Measurements from ENCODE around the gene FDPS.
A peak's percentile ranks its signal among the peaks of the same experiment; 100 is the strongest.
"Not testable (repeated sequence)": the region's sequence is repeated elsewhere in the genome, so short reads cannot be mapped to it uniquely, and the experiment has no call there.

Gene FDPS

DNA sequence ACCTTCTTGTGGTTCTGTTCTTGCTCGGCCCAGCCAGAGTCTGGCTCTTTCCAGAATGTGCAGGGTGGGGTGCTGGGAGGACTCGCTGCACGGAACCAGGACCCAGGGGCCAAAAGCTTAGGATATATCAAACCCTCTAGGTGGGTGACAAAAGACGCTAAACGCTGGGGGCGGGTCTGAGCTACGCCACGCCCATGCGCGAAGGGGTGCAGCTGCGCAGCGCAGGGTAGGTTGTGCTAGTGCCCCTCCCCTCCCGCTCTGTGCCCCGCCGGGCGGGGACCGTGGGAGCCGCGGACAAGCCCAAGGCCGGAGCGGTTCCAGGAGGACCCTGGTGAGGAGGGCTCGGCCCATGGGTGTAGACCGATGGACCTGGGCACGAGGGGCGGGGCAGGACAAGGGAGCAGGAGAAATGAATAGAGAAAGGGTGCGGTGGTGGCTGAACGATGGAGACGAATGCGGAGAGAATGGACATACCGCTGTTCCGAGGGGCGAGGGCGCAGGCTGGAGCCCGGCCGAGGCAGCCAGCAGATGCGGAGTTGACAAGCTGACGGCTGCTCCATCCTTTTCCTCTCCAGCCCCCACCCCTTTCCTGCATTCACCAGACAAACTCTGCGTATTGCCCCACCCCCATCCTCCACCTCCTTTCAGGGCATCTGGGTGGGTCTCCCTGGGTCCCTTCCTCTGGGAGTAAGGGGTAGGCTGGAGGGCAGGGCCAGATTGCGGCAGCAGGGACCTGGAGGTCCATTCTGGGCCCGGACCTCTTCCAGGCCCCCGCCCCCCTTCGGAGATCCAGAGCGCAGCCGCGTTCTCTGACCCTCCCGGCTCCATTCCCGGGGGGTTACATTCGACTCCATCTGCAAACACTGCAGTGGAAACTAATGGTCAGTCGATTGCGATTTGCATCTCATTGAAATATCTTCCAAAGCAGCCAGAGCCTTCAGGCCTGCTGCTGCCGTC, 12.3 kb downstream of the FDPS start, which contains the start of gene RUSC1:
Gene RUSC1, plus strand, starts transcription at position 234 of the 957 bp plus-strand sequence. CDS start 880 bp downstream, outside the sequence.
- no peak for DNase-seq

DNA sequence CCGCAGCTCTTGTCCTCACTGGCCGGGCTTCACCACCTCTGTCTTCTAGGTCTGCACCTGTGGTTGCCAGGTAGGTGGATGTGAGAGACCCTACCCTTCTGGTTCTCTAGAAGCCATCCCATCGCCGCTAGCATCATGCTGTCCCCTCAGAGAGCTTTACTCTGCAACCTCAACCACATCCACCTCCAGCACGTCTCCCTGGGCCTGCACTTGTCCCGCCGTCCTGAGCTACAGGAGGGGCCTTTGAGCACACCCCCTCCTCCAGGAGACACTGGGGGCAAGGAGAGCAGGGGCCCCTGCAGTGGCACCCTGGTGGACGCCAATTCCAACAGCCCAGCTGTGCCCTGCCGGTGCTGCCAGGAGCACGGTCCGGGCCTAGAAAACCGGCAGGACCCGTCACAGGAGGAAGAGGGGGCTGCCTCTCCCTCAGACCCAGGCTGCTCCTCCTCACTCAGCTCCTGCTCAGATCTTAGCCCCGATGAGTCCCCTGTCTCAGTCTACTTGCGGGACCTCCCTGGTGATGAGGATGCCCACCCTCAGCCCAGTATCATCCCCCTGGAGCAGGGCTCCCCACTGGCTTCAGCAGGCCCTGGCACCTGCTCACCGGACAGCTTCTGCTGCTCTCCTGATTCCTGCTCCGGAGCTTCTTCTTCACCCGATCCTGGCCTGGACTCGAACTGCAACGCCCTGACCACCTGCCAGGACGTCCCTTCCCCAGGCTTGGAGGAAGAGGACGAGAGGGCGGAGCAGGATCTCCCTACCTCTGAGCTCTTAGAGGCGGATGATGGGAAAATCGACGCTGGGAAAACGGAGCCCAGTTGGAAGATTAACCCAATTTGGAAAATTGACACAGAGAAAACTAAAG, 13.2 kb downstream of the FDPS start:
- no peak for DNase-seq

DNA sequence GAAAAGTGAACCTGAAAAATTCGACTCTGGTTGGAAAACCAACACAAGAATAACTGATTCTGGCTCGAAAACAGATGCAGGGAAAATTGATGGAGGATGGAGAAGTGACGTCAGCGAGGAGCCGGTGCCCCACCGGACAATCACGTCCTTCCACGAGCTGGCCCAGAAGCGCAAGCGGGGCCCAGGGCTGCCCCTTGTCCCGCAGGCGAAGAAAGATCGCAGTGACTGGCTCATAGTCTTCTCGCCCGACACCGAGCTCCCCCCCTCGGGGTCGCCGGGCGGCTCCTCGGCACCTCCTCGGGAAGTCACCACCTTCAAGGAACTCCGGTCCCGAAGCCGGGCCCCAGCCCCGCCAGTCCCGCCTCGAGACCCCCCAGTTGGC, 13.9 kb downstream of the FDPS start:
- DNase-seq = no peak

DNA sequence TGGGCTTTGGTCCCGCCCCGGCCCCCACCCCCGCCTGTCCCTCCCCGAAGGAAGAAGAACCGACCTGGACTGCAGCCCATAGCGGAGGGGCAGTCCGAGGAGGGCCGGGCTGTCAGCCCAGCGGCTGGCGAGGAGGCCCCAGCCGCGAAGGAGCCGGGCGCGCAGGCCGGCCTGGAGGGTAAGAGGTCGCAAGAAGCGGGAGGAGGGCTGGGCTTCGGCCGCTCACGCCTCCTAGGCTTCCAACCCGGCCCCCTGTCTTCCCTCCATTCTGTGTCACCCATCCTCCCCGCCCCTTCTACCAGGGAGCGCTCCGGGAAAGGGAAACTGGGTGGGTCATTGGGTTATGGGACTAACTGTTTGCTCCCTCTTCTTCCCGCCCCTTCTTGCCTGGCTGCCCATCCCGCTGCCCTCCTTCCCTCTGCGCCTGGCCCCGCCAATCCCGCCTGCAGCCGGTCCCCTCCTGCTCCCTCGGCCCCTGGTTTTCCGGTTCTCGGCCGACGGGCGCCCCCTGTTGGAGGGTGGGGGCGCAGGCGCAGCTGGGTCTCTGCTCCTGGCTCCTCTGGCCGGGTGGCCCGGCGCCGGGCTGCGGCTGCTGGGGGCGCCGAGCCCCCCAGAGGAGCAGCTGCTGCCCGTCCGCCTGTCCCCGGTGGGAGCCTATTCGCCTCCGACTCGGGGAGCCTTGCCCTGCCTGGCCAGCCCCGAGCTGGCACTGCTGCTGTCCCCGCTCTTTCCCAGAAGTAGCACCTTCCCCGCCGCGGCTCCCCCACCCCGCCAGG, 14.5 kb downstream of the FDPS start:
- DNase-seq = peak; percentile 53 to 80

DNA sequence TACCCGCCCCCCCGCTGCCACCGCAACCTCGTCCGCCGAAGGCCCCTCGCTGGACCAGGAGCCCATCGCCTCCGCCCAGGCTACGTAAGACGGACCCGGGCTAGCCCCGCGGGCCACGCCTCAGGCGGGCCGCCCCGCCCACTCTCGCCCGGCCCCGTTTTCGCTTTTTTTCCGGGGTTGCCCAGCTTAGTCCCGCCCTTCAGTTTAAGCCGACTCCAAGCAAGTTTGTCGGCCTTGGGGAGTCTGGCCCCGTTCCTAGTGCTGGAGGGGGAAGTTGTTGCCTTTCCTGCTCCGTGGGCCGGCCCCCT, 15.0 kb downstream of the FDPS start:
- DNase-seq = peak; percentile 62 to 72

DNA sequence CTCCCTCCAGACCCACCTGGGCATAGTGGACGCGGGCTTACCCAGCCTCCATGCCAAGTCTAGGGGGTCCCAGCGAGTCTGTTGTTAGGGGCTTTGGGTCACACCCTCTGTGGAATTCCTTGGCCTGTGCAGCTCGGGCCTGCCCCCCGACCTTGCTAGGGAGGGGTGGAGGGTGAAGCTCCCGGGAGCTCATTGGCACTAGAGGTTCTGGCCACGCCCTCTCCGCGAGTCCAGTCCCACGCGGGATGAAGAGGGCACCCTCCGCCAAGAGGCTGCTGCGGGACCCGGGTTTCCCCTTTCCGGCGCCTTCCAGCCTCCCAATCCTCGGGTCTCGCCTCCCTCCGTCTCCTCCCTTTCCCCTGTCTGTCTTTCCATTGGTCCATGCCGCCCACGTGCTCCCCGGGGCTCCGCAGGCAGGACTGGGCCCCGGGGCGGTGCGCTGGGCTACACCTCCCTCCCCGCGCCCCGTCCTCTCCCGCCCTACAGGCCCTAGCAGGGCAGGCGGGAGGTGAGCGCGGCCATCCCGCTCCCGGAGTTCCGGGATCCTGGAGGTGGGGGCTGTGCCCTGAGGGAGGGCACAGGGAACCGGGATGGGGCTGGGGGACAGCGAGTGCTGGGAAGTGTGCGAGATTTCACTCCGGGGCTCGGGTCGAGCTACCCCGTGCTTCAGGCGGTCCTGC, 15.5 kb downstream of the FDPS start:
- peak; percentile 87 to 94 for DNase-seq

DNA sequence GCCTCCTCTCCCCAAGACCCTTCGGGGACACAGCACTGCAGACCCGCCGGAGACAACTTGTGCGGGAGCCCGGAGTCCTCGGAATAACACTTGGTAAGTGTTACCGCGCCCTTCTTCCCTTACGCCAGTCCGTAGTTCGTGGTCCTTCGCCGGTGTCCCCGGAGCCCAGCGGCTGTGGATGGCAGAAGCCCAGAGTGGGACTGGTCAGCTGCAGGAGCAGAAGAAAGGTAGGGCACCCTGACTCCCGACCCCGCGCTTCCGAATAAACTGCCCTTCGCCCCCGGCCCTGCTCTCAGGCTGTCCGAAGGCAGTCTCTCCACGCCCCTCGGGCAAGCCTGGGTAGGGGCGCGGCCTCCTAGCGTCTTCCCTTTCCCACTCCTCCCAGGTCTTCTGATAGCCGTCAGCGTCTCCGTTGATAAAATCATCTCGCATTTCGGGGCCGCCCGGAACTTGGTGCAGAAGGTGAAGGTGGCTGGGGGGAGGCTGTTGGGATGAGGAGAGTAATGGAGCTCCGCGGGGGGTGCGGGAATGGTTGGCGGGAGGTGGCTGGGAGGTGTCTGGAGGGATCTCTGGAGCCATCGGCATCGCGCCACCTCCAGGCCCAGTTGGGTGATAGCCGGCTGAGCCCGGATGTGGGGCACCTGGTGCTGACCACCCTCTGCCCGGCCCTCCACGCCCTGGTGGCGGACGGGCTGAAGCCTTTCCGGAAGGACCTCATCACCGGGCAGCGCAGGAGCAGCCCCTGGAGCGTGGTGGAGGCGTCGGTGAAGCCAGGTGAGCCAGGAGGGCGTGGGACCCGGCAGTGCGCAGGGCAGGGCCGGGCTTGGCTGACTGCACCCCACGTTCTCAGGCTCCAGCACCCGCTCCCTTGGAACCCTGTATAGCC, 16.3 kb downstream of the FDPS start:
- DNase-seq = peak; percentile 15 to 46

DNA sequence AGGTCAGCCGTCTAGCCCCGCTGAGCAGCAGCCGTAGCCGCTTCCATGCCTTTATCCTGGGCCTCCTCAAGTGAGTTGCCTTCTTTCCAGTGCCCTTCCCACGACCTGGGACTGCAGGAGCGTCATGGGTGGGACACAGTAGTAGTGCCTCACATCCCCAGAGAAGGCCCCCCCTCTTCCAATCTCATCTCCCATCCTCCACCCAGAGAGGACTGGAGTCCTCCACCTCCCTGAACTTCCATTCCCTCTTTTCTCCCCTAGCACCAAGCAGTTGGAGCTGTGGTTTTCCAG, 16.9 kb downstream of the FDPS start:
- DNase-seq = no peak

DNA sequence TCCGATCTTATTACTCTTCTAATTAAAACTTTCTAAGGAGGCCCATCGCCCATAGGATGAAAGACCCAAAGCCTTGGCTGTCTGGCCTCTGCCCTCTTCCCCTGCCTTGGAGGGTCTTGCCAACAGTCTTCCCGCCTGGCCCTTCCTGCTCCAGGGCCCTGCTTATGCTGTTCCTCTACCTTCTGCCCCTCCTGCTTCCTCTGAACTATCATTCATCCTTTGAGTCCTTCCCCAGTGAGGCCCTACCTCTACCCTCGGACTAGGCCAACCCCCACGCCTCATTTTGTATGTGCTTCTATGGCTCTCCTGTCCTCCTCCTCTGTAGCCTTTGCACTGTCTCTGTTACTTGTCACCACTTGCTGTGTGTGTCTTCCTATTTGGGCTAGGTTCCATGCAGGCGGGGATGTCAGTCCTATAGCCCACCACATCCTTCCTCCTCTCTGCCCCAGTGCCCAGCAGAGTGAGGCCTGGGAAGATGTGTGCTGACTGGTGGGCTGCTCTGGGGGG, 17.4 kb downstream of the FDPS start:
- no peak for DNase-seq

DNA sequence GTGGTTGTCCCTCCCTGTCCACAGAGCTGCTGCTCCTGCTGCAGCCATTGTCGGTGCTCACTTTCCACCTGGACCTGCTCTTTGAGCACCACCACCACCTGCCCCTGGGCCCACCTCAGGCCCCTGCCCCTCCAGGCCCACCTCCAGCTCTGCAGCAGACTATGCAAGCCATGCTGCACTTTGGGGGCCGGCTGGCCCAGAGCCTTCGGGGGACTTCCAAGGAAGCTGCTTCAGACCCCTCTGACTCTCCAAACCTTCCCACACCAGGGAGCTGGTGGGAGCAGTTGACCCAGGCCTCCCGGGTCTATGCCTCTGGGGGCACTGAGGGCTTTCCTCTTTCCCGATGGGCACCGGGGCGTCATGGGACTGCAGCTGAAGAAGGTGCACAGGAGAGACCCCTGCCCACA, 18.0 kb downstream of the FDPS start:
- DNase-seq = no peak

DNA sequence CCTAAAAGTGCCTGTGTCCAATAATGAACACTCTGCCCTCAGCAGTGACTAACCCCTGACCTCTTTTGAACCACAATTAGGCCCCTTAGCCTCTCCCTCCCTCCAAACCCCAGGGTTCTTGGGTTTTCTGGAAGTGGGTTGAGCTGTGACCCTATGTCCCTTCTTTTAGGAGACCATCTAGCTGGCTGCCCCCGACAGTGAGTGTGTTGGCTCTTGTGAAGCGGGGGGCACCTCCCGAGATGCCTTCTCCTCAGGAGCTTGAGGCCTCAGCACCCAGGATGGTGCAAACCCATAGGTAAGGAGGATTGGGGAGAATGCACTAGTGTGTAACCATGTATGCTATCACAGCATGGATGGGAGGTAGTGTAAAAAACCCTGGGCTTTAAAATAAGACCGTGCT, 19.3 kb downstream of the FDPS start:
- no peak for DNase-seq

DNA sequence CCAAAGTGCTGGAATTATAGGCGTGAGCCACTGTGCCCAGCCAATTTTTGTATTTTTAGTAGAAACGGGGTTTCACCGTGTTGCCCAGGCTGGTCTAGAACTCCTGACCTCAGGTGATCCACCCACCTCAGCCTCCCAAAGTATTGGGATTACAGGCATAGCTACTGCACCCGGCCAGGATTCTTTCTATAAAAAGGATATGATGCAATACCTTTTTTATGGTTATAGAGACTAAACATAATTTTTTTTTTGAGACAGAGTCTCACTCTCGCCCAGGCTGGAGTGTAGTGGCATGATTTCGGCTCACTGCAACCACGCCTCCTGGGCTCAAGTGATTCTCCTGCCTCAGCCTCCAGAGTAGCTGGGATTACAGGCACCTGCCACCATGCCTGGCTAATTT, 20.2 kb downstream of the FDPS start:
- not testable (repeated sequence) for DNase-seq

DNA sequence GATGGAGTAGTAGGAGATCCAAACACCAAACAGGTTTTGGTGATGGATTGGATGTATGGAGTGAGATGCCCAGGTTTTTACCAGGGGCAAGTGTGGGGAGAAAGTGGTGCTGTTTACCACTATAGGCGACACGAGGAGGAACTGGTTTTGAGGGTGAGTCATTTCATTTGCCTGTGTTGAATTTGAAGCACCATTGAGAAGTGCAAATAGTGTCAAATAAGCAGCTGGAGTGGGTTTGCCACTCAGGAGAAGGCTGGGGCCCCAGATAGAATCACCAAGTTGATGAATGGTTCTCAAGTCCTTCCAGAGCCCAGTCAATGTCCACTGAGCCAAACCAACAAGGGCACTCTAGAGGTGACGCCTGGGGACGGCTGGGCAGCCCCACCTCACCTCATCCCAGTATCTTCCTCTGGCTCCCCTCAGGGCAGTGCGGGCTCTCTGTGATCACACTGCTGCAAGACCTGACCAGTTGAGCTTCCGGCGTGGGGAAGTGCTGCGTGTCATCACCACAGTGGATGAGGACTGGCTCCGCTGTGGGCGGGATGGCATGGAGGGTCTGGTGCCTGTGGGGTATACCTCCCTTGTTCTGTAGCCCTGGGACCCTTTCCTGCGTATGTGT, 21.4 kb downstream of the FDPS start:
- no peak for DNase-seq

DNA sequence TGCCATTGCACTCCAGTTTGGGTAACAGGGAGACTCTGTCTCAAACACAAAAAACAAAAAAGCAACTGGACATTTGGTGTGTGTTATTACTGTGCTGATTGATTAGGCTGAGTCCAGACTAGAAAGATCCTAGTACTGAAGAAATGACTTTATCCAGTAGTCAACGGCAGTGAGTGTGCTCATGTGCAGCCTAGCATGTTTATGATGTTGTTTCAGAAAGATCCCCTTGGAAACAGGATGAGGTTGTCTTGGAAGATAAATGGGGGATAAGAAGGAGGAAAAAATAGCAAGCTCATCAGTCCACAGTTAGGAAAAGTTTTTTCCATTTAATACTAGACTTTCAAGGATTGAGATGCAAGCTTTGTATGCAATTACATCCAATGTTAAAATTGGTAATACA, 26.3 kb downstream of the FDPS start:
- no peak for DNase-seq

DNA sequence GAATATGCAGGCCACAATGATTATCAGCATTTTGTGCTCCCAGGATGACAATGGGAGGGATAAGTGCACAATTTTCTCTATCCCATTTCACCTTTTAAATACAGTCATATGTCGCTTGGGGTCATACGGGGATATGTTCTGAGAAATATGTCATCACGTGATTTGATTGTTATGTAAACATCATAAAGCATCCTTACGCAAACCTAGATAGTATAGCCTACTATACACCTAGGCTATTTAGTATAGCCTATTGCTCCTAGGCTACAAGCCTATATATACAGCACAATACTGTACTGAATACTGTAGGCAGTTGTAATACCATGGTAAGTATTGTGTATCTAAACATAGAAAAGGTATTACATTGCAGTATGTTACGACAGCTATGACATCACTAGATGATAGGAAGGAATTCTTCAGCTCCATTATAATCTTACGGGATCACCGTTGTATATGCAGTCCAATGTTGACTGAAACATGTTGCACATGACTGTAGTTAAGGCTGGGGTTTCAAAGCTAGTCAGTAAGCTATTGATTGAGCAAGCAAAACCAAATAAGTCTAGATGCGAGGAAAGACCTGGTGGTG, 30.9 kb downstream of the FDPS start:
- DNase-seq = no peak

DNA sequence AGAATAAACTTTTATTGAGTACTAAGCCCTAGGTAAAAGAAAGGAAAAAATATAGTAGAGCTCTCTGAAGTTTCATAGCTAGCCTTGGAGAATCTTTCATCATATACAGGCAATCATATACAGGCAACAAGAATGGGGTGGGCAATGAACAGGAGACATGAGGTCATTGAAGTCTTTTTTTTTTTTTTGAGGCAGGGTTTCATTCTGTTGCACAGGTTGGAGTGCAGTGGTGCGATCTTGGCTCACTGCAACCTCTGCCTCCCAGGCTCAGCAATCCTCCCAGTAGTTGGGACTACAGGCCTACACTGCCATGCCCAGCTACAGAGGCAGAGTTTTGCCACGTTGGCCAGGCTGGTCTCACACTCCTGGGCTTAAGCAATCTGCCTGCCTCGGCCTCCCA, 34.2 kb downstream of the FDPS start:
- no peak for DNase-seq

DNA sequence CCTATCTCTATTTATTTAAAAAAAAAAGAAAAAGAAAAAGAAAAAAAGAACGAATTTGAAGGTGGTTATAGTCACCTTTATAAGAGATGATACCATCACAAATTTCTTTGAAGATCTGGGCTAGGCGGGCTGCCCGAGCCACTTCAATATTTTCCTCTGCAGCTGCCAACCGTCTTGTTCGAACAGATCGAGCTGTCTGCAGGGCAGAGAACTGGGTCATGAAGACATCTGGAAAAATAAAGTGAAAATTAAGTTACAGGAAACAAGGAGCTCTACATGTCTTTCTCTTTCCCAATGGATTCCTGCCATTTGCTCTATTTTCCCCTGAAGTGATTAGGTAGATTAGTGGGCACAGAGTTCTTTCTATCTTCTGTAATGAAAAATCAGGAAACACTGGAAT, 44.0 kb downstream of the FDPS start:
- DNase-seq = no peak

DNA sequence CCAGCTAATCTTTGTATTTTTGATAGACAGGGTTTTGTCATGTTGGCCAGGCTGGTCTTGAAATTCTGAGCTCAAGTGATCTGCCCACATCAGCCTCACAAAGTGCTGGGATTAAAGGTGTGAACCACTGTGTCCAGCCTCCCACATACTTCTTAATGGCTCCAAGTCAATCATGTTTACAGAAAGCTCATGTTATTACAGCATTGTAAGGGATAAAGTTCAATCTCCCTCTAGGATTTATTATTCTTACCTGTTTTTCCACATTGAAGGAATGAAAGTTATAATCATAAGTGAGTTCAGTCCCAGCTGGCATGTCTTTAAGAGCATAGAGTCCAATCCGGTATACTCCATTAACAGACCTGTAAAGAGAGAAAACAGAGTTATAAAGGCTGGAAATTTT, 51.4 kb downstream of the FDPS start:
- DNase-seq = no peak

Data from NCI-H524 (cell line).